K562 (cell line): ENCODE data around the gene CNBD2. TPM values are rescaled to one million over a fixed set of nuclear protein-coding genes. Genes with fewer than 3 reads are reported as not detected.

Experiments
- ATAC-seq: fragments of 200-7000 bp; cut with Tn5 transposase; 3 replicates; pipeline ENCODE4 v1.9.1; 2020; ENCODE audit warnings: moderate library complexity
- BruUV-seq: library from RNA; stranded (reverse); fragments of 400-500 nt; replicated peaks from 2 replicates; lab custom pipeline; 2021; lab: Mats Ljungman, UMichigan
- CTCF ChIA-PET: fragments of 300-600 bp; formaldehyde crosslinking; extraction: SDS; loops from one replicate; lab custom pipeline; 2021; ENCODE audit warnings: low intra/inter-chr PET ratio; lab: Yijun Ruan, JAX
- POLR2A ChIA-PET: fragments of 300-600, 350-650 bp; sonication (Branson Sonifier 250); formaldehyde crosslinking; extraction: SDS; loops from one replicate; lab custom pipeline; 2021; ENCODE audit warnings: antibody characterized with exemption, inconsistent platforms; lab: Yijun Ruan, JAX
- DNase-seq, 4 experiments: peaks; one replicate each; pipeline versions ENCODE4 v3.0.0 to v3.0.0-alpha.2; 2011 to 2018; ENCODE audit warnings: low spot score in 3 of 4, mixed read lengths in 3 of 4; ENCODE audit errors: extremely low read depth in 1 of 4
- FAIRE-seq: peaks from 2 replicates; lab custom pipeline; 2011; peaks lifted over from hg19 to GRCh38; lab: Jason Lieb, UNC
- H2AFZ ChIP-seq: 2 replicates; pipeline ENCODE4 v1.6.0; 2011; ENCODE audit warnings: low read depth, low read length, control low read depth, inconsistent platforms
- H3K27ac ChIP-seq: fragments of 200-600 bp; 3 replicates; pipeline ENCODE4 v1.8.0; 2011; ENCODE audit warnings: low read depth, mild to moderate bottlenecking, control low read depth, inconsistent platforms, low read length, moderate library complexity, mixed read lengths; ENCODE audit errors: extremely low read depth
- H3K27me3 ChIP-seq, 2 experiments: fragments of 300-600 bp in 1 of 2; 2 replicates in 1 of 2; 3 replicates in 1 of 2; pipeline versions ENCODE4 v1.6.0 to v1.8.0; 2011; ENCODE audit warnings: inconsistent platforms in 2 of 2, low read length in 2 of 2, mild to moderate bottlenecking in 1 of 2, mixed read lengths in 1 of 2, moderate library complexity in 1 of 2; ENCODE audit not compliant: control insufficient read depth in 2 of 2, insufficient read depth in 2 of 2
- H3K36me3 ChIP-seq: fragments of 300-600 bp; 3 replicates; pipeline ENCODE4 v1.8.0; 2011; ENCODE audit warnings: mild to moderate bottlenecking, low read length, inconsistent platforms; ENCODE audit not compliant: control insufficient read depth, insufficient read depth
- H3K4me1 ChIP-seq, 2 experiments: fragments of 200-600 bp in 1 of 2; replicated peaks in 1 of 2; 2 replicates in 1 of 2; 3 replicates in 1 of 2; pipeline versions ENCODE4 v1.5.1 to v1.8.0; 2011; ENCODE audit warnings: inconsistent platforms in 2 of 2, low read length in 2 of 2, mild to moderate bottlenecking in 1 of 2, mixed read lengths in 1 of 2, moderate library complexity in 1 of 2; ENCODE audit not compliant: control insufficient read depth in 2 of 2, insufficient read depth in 2 of 2
- H3K4me2 ChIP-seq: 2 replicates; pipeline ENCODE4 v1.6.1; 2011; ENCODE audit warnings: low read length, control low read depth, inconsistent platforms, mixed read lengths; ENCODE audit not compliant: insufficient read depth
- H3K4me3 ChIP-seq: fragments of 200-600 bp; sonication (generic), shearing (Covaris generic); 2 replicates; pipeline ENCODE4 v1.5.1; 2016; ENCODE audit warnings: control low read depth, inconsistent platforms
- H3K79me2 ChIP-seq: fragments of 200-600 bp; 3 replicates; pipeline ENCODE4 v1.8.0; 2011; ENCODE audit warnings: low read length, inconsistent platforms; ENCODE audit not compliant: control insufficient read depth, insufficient read depth
- H3K9ac ChIP-seq, 2 experiments: 2 replicates each; pipeline versions ENCODE4 v1.6.0 to v1.6.1; 2011; ENCODE audit warnings: low read depth in 2 of 2, low read length in 2 of 2, control low read depth in 1 of 2, inconsistent platforms in 1 of 2, mild to moderate bottlenecking in 1 of 2, mixed read lengths in 1 of 2; ENCODE audit not compliant: insufficient read depth in 1 of 2
- H3K9me1 ChIP-seq: one replicate; pipeline ENCODE4 v1.6.0; 2011; ENCODE audit warnings: inconsistent platforms, mild to moderate bottlenecking, low read length, moderate library complexity; ENCODE audit not compliant: control insufficient read depth, insufficient read depth
- H3K9me3 ChIP-seq: replicated peaks from 2 replicates; pipeline ENCODE4 v1.5.1; 2011; ENCODE audit warnings: low read depth, low read length, inconsistent platforms; ENCODE audit not compliant: control insufficient read depth, insufficient read depth
- H4K20me1 ChIP-seq: replicated peaks from 2 replicates; pipeline ENCODE4 v1.6.1; 2011; ENCODE audit warnings: low read length, inconsistent platforms, mixed read lengths; ENCODE audit not compliant: control insufficient read depth, insufficient read depth
- BCOR ChIP-seq: fragments of 450-650 bp; IDR thresholded peaks from 2 replicates; pipeline ENCODE4 v1.6.1; 2016
- CLOCK ChIP-seq: fragments of 250-450 bp; sonication (Bioruptor Pico); IDR thresholded peaks from 2 replicates; pipeline ENCODE4 v1.4.0; 2020; ENCODE audit warnings: mild to moderate bottlenecking, moderate library complexity, borderline replicate concordance
- MXI1 ChIP-seq: IDR thresholded peaks from 2 replicates; pipeline ENCODE4 v1.6.1; 2011; ENCODE audit warnings: low read depth, mild to moderate bottlenecking, improper control_type of control experiment, low read length
- SMAD3 ChIP-seq: fragments of 450-650 bp; formaldehyde crosslinking; conservative IDR thresholded peaks from 2 replicates; pipeline ENCODE4 v1.4.0; 2020; ENCODE audit warnings: mild to moderate bottlenecking
- ZHX1 ChIP-seq: fragments of 150-350 bp; conservative IDR thresholded peaks from 2 replicates; pipeline ENCODE4 v1.6.1; 2014; ENCODE audit warnings: low read length
- ZNF436 ChIP-seq: fragments of 250-450, 450-650 bp; sonication (Bioruptor Pico); formaldehyde crosslinking; IDR thresholded peaks from 2 replicates; pipeline ENCODE4 v1.7.0; 2020; ENCODE audit warnings: mild to moderate bottlenecking
- ZNF586 ChIP-seq: fragments of 450-650 bp; formaldehyde crosslinking; conservative IDR thresholded peaks from 2 replicates; pipeline ENCODE4 v1.4.0; 2020; ENCODE audit warnings: mild to moderate bottlenecking, moderate library complexity
- WGBS: fragments of 100-300 bp; shearing (Covaris generic); methylation state at CpG from one replicate; pipeline ENCODE4 v1.1.6; 2016; ENCODE audit warnings: low coverage, mixed read lengths; ENCODE audit not compliant: insufficient coverage; ENCODE audit errors: missing lambda C conversion rate; 5-methylcytosine and 5-hydroxymethylcytosine counted together
- in situ Hi-C: fragments of 300-500 bp; cut with MboI; formaldehyde crosslinking; loops from 4 replicates; pipeline ENCODE4 v1.15.0; 2018; ENCODE audit warnings: inconsistent platforms, mixed read lengths
- intact Hi-C: fragments of 100-400 bp; cut with micrococcal nuclease; formaldehyde crosslinking; loops from 2 replicates; pipeline ENCODE4 v1.14.2; 2022
- polyA plus RNA-seq, 8 experiments: library from polyadenylated mRNA; depleted of rRNA in 4 of 8; stranded (reverse) in 5 of 8; unstranded in 3 of 8; fragments of >200 nt; fragmentation: Nextera tagmentation in 2 of 8; fragmentation: Illumina TruSeq in 1 of 8; extraction: Ambion mirVana in 2 of 8; extraction: Trizol in 1 of 8; gene quantifications; 2 replicates each; pipeline versions ENCODE4 v1.2.1 to v1.2.3, GENCODE V29; 2011 to 2014; ENCODE audit warnings: inconsistent platforms in 1 of 8, missing spikeins in 1 of 8
- total RNA-seq, 7 experiments: library from RNA; depleted of rRNA in 6 of 7; stranded (reverse); fragments of >200 nt in 6 of 7; fragmentation: Illumina TruSeq in 2 of 7; extraction: Trizol in 2 of 7; gene quantifications; 2 replicates each; pipeline versions ENCODE4 v1.2.1 to v1.2.3, GENCODE V29; 2011 to 2021; ENCODE audit warnings: low replicate concordance in 1 of 7

Gene CNBD2
- total and polyA plus RNA-seq, 9 of the 15 experiments (the other 6 are each of a cell fraction or from before 2014, with no cell fraction given), result 3.2 to 17.5 (median 5.3) TPM

GRCh38 chr20:36040571-36040970, 72.2 kb downstream of the CNBD2 start:
- Histone ChIP-seq H3K27ac (no peak overlapping the region), H3K9me3 (no peaks in the 10 kb centered on the region; the same call in 1 of the 2 replicates)
- 50% methylated on average over 5 of the region's 5 CpGs for WGBS
- DNase-seq, result no peak
- TF ChIP-seq ZNF436 (CRISPR knock-in tag) (no peak), BCOR (no peak), ZNF586 (no peak), CLOCK (no peak), ZHX1 (no peak), MXI1 (no peak), SMAD3 (CRISPR knock-in tag) (no peak)
- TF ChIP-seq, all 486 proteins: peak for 0
- ATAC-seq (no peak), FAIRE-seq (no peak)
- ChIA-PET POLR2A (interaction anchor here (2.4 kb wide), 1 partner anchor 10 kb away, joined by 14 read pairs; no protein-coding TSS in a partner anchor), CTCF (no interaction called here)
- Histone ChIP-seq H3K9ac (no peak overlapping the region), H3K4me3 (no peak overlapping the region), H2AFZ (no peak overlapping the region), H3K9me1 (peaks cover 11% of the 10 kb centered on the region), H3K4me2 (no peak overlapping the region), H3K27me3 (no peaks in the 10 kb centered on the region), H4K20me1 (peaks cover 15% of the 10 kb centered on the region), H3K79me2 (0 out of 3 replicates have a peak, but pooled peaks cover 4% of the 10 kb centered on the region), H3K4me1 (peaks cover 8 to 24% of the 10 kb centered on the region in 2 experiments; a peak in 4 of 5 replicates), H3K36me3 (peaks cover 3% of the 10 kb centered on the region; the same call in 1 of the 3 replicates)
- in situ Hi-C loops, result no loop called here
- BruUV-seq, result no TSS peak
- intact Hi-C loops, result no loop called here
